ENCODE results near the gene ZFAND2B.
A peak's percentile ranks its signal among the peaks of the same experiment; 100 is the strongest.

The ZFAND2B gene

DNA sequence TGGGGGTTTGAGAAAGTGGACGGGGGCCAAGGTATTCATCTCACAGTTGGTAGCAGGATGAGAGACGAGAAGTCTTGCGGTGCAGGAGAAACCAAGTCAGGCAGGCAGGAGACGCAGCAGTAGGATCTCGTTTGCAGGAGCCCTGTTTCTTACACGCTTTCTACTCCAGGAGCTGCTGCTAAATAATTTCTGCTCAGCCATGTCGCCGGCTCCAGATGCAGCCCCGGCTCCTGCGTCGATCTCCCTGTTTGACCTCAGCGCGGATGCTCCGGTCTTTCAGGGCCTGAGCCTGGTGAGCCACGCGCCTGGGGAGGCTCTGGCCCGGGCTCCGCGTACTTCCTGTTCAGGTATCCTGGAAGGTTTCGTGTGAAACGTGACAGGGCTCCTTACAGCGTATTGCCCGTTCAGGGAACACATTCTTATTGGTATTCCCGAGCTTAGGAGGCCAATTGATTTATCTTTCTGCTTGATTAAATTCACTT is 23.5 kb downstream of the ZFAND2B start:
- no peak for FAIRE-seq
- peak; percentile 49 for DNase-seq (ENCODE audit: insufficient read length, low spot score)
- no peak for TF ChIP-seq POLR2A (IDR thresholded peaks at IDR 0.05; ENCODE audit: low read depth, low read length)

DNA sequence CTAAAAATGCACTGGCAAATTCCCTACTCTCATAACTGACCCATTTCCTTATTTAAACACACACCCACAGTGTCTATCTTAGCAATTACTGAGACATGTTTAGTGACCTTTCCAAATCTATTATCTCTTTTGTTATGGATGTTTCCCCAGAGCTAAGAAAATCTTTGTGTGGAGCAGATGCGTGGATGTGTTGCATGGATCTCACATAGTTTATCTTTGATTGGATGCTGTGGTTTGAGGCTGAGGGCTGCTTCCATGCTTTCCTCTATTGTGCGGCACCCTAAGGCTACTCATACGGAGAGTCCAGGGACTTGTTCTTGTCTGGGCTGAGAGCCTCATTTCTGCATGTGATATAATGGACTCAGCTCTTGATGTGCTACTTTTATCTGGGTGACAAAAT is 27.7 kb downstream of the ZFAND2B start:
- FAIRE-seq (no peak), DNase-seq (ENCODE audit: insufficient read length, low spot score) (no peak)
- TF ChIP-seq POLR2A (IDR thresholded peaks at IDR 0.05; ENCODE audit: low read depth, low read length) = no peak

DNA sequence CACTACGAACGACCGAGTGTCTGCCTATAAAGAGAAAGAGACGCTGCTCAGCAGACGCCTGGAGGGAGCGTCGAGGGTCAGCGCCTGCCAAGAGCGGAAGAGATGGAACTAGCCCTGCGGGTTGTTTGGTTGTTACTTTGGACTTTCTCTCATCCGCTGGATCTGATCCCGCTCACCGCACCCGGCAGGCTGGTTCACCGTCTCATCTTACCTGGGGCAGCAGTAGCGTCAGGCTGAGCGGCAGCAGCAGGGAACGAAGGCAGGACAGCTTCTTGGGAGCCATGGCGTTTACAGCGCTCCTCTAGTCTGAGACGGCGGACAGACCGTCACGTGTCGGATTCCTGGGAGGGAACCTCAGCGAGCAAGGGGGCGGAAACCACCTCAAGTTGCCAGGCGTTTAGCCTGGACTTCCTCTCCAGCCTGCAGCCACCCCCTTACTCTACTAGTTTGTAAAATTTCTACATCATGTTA is 36.7 kb downstream of the ZFAND2B start:
- no peak for FAIRE-seq
- no peak for DNase-seq (ENCODE audit: insufficient read length, low spot score)
- no peak for TF ChIP-seq POLR2A (IDR thresholded peaks at IDR 0.05; ENCODE audit: low read depth, low read length)

DNA sequence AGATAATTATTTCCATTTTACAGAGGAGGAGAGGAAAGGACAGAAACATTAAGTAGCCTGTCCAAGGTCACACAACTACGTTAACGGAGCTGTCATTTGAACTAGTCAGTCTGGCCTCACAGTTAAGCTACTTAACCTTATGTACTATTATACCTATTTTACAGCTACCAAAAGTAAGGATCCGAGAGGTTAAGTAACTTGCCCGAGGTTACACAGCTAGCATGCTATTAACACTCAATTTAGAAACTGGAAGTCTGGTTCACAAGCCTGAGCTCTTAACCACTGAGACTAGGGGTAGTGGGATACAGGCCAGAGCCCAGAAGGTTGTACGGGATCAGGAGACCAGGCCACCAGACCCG is 38.2 kb downstream of the ZFAND2B start:
- FAIRE-seq = no peak

DNA sequence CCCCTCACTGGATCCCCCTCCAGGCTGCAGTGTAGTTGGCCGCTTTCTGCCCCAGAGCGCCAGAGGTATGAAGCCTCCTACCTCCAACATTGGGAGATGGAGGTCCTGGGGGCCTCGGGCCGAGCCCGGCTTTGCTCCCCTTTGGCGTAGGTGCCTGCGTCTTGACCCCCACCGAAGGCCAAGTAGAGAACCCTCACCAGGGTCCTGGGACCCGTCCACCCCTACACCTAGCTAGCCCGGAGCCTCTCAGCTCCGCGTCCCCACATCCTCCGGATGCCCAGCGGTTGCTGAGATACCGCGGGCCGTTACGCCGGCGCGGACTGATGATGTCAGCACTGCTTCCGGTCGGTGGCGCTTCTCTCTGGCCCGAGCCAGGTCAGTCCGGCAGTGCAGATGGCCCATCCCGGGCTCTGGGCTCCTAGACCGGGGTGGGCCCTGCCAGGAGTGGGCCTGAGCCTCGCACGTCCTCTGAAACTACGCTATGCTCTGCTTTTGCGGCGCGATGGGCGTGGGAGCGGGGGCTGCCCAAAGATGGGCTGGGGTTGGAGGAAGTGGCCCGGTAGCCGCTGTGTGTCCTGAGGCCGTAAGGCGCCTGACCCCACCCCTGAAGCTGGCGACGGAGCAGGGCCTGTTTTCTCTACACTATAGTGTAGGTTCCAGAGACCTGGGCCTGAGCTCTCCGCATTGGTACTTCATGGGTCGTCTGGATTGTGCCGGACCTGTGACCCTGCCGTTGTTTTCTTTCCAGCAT is 38.7 kb downstream of the ZFAND2B start, which contains the start of the genes GLB1L and STK16:
Gene GLB1L, minus strand, starts transcription at position 297 of the 751 bp plus-strand sequence. CDS start 1,871 bp downstream, outside the sequence.
Gene STK16, plus strand, starts transcription at position 332 of the 751 bp plus-strand sequence. CDS start 521 bp downstream, outside the sequence.
- DNase-seq (ENCODE audit: insufficient read length, low spot score) = peak; percentile 92
- TF ChIP-seq POLR2A (IDR thresholded peaks at IDR 0.05; ENCODE audit: low read depth, low read length) = peak; percentile 79
- no peak for FAIRE-seq

More for the DNA sequence above, 38.2 kb downstream of the ZFAND2B start:
- no peak for TF ChIP-seq POLR2A (IDR thresholded peaks at IDR 0.05; ENCODE audit: low read depth, low read length)
- no peak for DNase-seq (ENCODE audit: insufficient read length, low spot score)

DNA sequence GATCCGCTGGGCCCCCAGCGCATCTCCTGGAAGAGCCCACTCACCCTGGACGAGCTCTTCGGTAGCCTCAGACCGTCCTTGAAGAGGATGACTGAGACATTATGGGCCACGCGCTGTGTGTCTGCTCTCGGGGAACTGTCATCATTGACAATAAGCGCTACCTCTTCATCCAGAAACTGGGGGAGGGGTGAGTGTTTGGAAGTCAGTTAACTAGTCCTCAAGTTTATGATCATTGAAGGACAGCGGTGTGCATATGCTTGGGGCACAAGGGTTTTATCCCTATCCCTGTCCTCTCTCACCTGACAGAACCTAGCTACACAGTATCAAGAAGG is 39.3 kb downstream of the ZFAND2B start:
- FAIRE-seq = no peak
- TF ChIP-seq POLR2A (IDR thresholded peaks at IDR 0.05; ENCODE audit: low read depth, low read length) = no peak
- DNase-seq (ENCODE audit: insufficient read length, low spot score) = no peak

DNA sequence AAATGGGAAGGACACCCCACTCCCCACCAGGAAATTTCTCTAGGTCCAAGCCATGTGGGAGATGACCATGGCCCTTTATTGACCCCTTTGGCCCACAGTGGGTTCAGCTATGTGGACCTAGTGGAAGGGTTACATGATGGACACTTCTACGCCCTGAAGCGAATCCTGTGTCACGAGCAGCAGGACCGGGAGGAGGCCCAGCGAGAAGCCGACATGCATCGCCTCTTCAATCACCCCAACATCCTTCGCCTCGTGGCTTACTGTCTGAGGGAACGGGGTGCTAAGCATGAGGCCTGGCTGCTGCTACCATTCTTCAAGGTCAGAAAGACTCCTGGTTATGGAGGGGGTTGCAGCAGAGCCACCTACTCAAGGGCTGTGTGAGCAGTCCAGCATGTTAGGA is 40.0 kb downstream of the ZFAND2B start:
- DNase-seq (ENCODE audit: insufficient read length, low spot score) (no peak), FAIRE-seq (no peak)
- no peak for TF ChIP-seq POLR2A (IDR thresholded peaks at IDR 0.05; ENCODE audit: low read depth, low read length)

DNA sequence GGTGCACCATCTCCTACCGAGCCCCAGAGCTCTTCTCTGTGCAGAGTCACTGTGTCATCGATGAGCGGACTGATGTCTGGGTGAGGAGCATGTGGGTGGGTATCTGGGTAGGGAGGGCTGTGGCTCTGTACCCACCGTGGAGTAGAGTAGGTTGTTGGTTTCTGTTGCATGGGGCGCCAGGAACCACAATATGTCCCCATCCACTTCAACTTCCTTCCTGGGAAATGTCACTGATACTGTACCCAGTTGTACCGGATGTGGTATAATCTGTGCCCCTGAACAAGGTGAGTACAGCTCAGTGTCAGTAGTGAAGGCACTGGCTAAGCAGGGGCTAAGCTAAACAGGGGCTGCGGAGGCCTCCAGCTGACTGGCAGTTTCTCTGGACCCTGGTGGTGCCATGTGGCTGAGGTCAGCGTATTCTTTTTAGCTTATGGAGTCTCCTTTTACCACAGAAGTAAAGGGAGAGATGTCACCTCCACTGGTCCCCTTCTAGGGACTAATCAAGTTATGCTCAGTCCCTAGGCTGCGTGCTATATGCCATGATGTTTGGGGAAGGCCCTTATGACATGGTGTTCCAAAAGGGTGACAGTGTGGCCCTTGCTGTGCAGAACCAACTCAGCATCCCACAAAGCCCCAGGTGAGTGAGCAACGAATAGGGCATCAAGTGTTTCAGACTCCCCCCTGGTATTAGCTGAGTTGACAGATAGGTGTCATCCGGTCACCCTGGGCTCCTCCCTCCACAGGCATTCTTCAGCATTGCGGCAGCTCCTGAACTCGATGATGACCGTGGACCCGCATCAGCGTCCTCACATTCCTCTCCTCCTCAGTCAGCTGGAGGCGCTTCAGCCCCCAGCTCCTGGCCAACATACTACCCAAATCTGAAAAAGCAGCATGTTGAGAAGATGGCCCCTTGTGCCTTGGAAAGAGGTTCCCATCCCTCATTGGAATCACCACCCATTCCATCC is 41.4 kb downstream of the ZFAND2B start:
- DNase-seq (ENCODE audit: insufficient read length, low spot score) = no peak
- TF ChIP-seq POLR2A (IDR thresholded peaks at IDR 0.05; ENCODE audit: low read depth, low read length) = no peak
- no peak for FAIRE-seq

DNA sequence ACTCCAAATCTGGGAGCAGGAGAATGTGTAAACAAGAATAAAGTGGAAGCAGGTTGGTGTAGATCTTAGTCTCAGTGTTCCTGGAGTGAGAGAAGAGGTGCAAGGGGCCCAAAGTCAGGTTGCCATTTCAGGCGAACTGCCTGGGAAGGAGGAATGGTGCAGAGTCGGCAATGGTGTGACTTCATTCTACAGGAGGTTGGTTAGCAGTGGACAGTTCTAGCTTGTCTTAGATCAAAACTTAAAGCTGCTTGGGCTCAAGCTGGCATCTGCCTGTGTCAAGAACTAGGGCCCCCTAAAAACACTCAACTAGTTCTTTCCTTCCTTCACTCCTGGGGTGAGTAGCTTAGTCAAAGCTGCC is 42.2 kb downstream of the ZFAND2B start:
- no peak for TF ChIP-seq POLR2A (IDR thresholded peaks at IDR 0.05; ENCODE audit: low read depth, low read length)
- FAIRE-seq (no peak), DNase-seq (ENCODE audit: insufficient read length, low spot score) (no peak)

DNA sequence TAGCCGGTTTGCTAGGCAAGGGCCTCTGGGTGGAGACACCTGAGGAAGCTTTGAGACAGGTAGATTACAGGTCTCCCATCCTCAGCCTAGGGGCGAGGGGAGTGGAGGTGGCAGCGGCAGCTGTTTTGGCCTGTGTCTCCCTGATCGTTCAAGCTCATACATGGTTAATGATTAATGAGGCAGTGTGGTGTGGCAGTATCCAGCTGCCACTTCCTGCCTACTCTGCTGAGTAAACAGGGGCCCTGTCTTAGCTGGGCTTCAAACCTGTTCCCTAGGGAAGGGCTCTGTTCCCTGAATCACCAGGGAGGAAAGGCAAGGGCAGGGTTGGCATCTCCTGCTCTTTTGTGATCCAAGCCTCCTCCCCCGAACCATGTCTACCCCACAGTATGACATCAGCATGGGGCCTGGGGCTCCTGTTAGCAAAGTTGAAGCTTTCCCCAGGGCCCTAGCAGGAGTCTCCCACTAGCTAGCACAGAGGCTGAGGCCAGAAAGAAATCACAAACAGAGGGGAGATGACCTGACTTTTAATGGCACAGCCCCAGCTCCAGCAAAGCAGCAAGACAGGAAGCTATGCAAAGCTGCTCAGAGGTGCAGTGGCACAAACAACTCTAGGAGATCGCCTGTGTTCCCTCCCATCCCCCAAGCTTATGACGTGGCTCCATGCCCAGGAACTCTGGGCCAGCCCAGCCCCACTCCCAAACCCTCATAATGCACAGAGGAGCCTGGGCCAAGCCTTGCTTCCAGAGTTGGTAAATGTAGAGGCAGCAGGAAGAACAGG is 42.8 kb downstream of the ZFAND2B start:
- FAIRE-seq = peak; percentile 50
- peak; percentile 61 for DNase-seq (ENCODE audit: insufficient read length, low spot score)

DNA sequence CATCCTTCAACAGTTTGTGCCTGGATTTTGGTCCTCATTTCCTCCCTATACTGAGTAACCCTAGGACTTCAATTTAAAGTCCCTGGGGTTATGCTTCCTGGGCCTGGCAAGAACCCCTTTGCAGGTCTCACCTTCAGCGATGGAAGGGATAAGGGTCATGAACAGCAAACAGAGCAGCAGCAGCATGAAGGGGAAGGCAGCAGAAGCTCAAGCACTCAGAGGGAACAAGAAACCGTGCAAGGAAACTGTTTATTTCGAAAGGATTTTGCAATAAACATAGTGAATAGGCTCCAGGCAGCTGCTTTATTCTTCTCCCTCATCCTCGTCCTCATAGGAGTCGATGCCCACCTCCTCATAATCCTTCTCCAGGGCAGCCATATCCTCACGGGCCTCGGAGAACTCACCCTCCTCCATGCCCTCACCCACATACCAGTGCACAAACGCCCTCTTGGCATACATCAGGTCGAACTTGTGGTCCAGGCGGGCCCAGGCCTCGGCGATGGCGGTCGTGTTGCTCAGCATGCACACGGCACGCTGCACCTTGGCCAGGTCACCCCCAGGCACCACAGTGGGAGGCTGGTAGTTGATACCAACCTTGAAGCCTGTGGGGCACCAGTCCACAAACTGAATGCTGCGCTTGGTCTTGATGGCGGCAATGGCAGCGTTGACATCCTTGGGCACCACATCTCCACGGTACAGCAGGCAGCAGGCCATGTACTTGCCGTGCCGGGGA is 43.6 kb downstream of the ZFAND2B start:
- FAIRE-seq (no peak), DNase-seq (ENCODE audit: insufficient read length, low spot score) (no peak)
- no peak for TF ChIP-seq POLR2A (IDR thresholded peaks at IDR 0.05; ENCODE audit: low read depth, low read length)

More for the DNA sequence above, 42.8 kb downstream of the ZFAND2B start:
- TF ChIP-seq POLR2A (IDR thresholded peaks at IDR 0.05; ENCODE audit: low read depth, low read length) = no peak

DNA sequence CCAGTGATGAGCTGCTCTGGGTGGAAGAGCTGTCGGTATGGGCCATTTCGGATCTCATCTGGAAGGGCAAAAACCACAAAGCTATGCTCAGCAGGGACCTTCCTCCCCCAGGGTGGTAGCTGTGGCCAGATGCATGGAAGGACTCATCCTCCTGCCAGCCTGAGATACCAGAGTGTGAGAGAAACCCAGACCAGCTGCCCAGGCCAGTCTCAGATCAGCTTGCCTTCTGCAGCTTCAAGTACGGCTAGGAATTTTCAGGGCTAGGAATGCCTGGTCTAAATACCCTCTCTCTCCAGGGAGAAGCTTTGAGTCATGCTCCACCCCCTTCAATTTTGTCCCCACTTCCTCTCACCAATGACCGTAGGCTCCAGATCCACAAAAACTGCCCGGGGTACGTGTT is 45.1 kb downstream of the ZFAND2B start:
- DNase-seq (ENCODE audit: insufficient read length, low spot score) = no peak
- FAIRE-seq = no peak
- no peak for TF ChIP-seq POLR2A (IDR thresholded peaks at IDR 0.05; ENCODE audit: low read depth, low read length)

DNA sequence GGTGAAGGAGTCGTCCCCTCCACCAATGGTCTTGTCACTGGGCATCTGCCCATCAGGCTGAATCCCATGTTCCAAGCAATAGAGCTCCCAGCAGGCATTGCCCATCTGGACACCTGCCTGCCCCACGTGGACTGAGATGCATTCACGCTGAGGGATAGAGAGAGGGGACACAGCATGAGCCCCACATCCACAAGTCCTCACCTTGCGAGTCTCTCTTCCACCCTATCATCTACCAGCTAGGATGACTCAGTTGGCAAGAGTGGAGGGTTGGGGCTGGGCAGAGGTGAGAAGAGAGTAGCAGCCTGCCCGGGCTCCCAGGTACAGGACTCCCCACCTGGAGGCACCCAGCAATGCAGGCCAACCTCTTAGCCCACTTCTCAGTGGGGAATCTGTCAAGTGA is 45.5 kb downstream of the ZFAND2B start:
- no peak for FAIRE-seq

More for the DNA sequence above, 45.5 kb downstream of the ZFAND2B start:
- TF ChIP-seq POLR2A (IDR thresholded peaks at IDR 0.05; ENCODE audit: low read depth, low read length) = no peak
- DNase-seq (ENCODE audit: insufficient read length, low spot score) = no peak
